Stimulated activated CD8-positive, alpha-beta memory T cell treated with anti-CD3 and anti-CD28 coated beads, Interleukin-15, amount 100 ng/mL, for 24 hours (primary cell): ENCODE measurements around the gene MAP7D2.

Experiments
- DNase-seq: peaks from one replicate; pipeline ENCODE4 v3.0.0-alpha.2; 2020; ENCODE audit warnings: low read depth

The MAP7D2 gene

GRCh38 chrX:20112022-20112774, 4.5 kb downstream of the MAP7D2 start:
- DNase-seq: no peak

- no peak for DNase-seq
These were observed 5.4 kb downstream of the MAP7D2 start for GRCh38 chrX:20111271-20111670.

- no peak for DNase-seq
These were observed 14.6 kb downstream of the MAP7D2 start for GRCh38 chrX:20101934-20102581.

GRCh38 chrX:20091499-20091898, 25.2 kb downstream of the MAP7D2 start:
- DNase-seq: no peak

GRCh38 chrX:20089845-20090244, 26.9 kb downstream of the MAP7D2 start:
- no peak for DNase-seq

- DNase-seq: no peak
These were observed 36.4 kb downstream of the MAP7D2 start for GRCh38 chrX:20080277-20080676.

GRCh38 chrX:20071511-20072079, 45.1 kb downstream of the MAP7D2 start:
- no peak for DNase-seq

GRCh38 chrX:20067709-20068561, 48.8 kb downstream of the MAP7D2 start:
- no peak for DNase-seq

GRCh38 chrX:20066968-20067708, 49.6 kb downstream of the MAP7D2 start:
- DNase-seq: no peak

- DNase-seq: no peak
These were observed 52.9 kb downstream of the MAP7D2 start for GRCh38 chrX:20063716-20064351.

GRCh38 chrX:20063153-20063552, 53.6 kb downstream of the MAP7D2 start:
- DNase-seq: no peak

- no peak for DNase-seq
These were observed 54.9 kb downstream of the MAP7D2 start for GRCh38 chrX:20061855-20062254.

- DNase-seq: no peak
These were observed 55.6 kb downstream of the MAP7D2 start for GRCh38 chrX:20060961-20061748.

GRCh38 chrX:20059467-20060128, 57.1 kb downstream of the MAP7D2 start:
- DNase-seq: no peak

GRCh38 chrX:20057479-20057878, 59.2 kb downstream of the MAP7D2 start:
- no peak for DNase-seq

- DNase-seq: no peak
These were observed 60.0 kb downstream of the MAP7D2 start for GRCh38 chrX:20056704-20057103.

GRCh38 chrX:20053537-20053936, 63.2 kb downstream of the MAP7D2 start:
- DNase-seq: no peak

GRCh38 chrX:20046864-20047263, 69.8 kb downstream of the MAP7D2 start:
- no peak for DNase-seq

- DNase-seq: no peak
These were observed 70.5 kb downstream of the MAP7D2 start for GRCh38 chrX:20046223-20046622.

- no peak for DNase-seq
These were observed 74.5 kb downstream of the MAP7D2 start for GRCh38 chrX:20042221-20042620.
